Measurements from ENCODE around the gene STAT5A.
"Not testable (repeated sequence)": the region's sequence is repeated elsewhere in the genome, so short reads cannot be mapped to it uniquely, and the experiment has no call there.

- TF ChIP-seq, protein P1, sequence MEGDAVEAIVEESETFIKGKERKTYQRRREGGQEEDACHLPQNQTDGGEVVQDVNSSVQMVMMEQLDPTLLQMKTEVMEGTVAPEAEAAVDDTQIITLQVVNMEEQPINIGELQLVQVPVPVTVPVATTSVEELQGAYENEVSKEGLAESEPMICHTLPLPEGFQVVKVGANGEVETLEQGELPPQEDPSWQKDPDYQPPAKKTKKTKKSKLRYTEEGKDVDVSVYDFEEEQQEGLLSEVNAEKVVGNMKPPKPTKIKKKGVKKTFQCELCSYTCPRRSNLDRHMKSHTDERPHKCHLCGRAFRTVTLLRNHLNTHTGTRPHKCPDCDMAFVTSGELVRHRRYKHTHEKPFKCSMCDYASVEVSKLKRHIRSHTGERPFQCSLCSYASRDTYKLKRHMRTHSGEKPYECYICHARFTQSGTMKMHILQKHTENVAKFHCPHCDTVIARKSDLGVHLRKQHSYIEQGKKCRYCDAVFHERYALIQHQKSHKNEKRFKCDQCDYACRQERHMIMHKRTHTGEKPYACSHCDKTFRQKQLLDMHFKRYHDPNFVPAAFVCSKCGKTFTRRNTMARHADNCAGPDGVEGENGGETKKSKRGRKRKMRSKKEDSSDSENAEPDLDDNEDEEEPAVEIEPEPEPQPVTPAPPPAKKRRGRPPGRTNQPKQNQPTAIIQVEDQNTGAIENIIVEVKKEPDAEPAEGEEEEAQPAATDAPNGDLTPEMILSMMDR (conservative IDR thresholded peaks at IDR 0.05; ENCODE audit: low read depth, low read length): not testable (repeated sequence)
- TF ChIP-seq EZH2 (IDR thresholded peaks at IDR 0.05; ENCODE audit: borderline replicate concordance, low read depth, low read length, poor library complexity, severe bottlenecking): not testable (repeated sequence)
Observed at GRCh38 chr17:42245183-42245582, 43.1 kb upstream of the STAT5A start.

Measured in A673 (cell line).